Measurements from ENCODE around the gene CAVIN2.

- TF ChIP-seq CTCF (IDR thresholded peaks at IDR 0.05; ENCODE audit: low read depth, low read length) (no peak), POLR2A (IDR thresholded peaks at IDR 0.05; ENCODE audit: extremely low read depth, insufficient read length) (no peak)
Observed at GRCh38 chr2:191875859-191876258, 29.0 kb upstream of the CAVIN2 start.

Measured in NB4 (cell line).